GM23338 (cell line): ENCODE results near the gene DPH6.

Source experiments
- EZH2 ChIP-seq: fragments of 200-600 bp; sonication (generic); IDR thresholded peaks from one replicate; pipeline ENCODE4 v1.8.0; 2017; ENCODE audit warnings: antibody characterized with exemption, mild to moderate bottlenecking, low read depth; ENCODE audit not compliant: unreplicated experiment
- POLR2AphosphoS5 ChIP-seq: IDR thresholded peaks from 2 replicates; pipeline ENCODE4 v1.6.1; 2016; ENCODE audit warnings: antibody characterized with exemption, low read depth
- TF ChIP-seq, protein P1 (sequence below), 2 experiments: fragments of 200-600 bp in 1 of 2; sonication (generic) in 1 of 2; conservative IDR thresholded peaks; 2 replicates each; pipeline versions ENCODE4 v1.5.1 to v1.6.1; 2016 to 2017; ENCODE audit warnings: antibody characterized with exemption in 2 of 2, low read depth in 2 of 2, mild to moderate bottlenecking in 2 of 2, moderate library complexity in 1 of 2

GRCh38 chr15:35535365-35535916, 10.5 kb downstream of the DPH6 start:
- no peak for TF ChIP-seq EZH2
- TF ChIP-seq, protein P1, sequence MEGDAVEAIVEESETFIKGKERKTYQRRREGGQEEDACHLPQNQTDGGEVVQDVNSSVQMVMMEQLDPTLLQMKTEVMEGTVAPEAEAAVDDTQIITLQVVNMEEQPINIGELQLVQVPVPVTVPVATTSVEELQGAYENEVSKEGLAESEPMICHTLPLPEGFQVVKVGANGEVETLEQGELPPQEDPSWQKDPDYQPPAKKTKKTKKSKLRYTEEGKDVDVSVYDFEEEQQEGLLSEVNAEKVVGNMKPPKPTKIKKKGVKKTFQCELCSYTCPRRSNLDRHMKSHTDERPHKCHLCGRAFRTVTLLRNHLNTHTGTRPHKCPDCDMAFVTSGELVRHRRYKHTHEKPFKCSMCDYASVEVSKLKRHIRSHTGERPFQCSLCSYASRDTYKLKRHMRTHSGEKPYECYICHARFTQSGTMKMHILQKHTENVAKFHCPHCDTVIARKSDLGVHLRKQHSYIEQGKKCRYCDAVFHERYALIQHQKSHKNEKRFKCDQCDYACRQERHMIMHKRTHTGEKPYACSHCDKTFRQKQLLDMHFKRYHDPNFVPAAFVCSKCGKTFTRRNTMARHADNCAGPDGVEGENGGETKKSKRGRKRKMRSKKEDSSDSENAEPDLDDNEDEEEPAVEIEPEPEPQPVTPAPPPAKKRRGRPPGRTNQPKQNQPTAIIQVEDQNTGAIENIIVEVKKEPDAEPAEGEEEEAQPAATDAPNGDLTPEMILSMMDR (conservative IDR thresholded peaks at IDR 0.05; ENCODE audit: low read depth in 2 of 2) = no peak
- TF ChIP-seq POLR2AphosphoS5 = no peak
